ENCODE results near the gene SAYSD1.
"Not testable (repeated sequence)": the region's sequence is repeated elsewhere in the genome, so short reads cannot be mapped to it uniquely, and the experiment has no call there.

Gene SAYSD1

DNA sequence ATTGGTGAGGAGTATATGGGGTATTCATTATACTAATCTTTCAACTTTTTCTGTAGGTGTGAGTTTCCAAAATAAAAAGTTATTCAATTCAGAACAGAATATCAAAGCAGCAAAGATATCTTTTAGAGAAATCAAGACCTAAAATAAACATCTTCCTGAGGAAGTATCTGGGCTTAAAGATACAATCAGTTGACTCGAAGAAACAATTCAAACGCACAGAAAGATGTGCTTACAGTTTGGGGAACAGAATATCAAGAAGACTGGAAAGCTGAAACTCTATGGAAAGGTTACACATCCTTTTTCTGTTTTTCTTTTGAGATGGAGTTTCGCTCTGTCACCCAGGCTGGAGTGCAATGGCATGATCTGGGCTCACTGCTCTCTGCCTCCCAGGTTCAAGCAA lies 36.2 kb upstream of the SAYSD1 start:
- CTCF ChIA-PET = interaction anchor here (0.7 kb wide), 1 partner anchor 279 kb away, joined by 5 read pairs; no protein-coding TSS in a partner anchor

DNA sequence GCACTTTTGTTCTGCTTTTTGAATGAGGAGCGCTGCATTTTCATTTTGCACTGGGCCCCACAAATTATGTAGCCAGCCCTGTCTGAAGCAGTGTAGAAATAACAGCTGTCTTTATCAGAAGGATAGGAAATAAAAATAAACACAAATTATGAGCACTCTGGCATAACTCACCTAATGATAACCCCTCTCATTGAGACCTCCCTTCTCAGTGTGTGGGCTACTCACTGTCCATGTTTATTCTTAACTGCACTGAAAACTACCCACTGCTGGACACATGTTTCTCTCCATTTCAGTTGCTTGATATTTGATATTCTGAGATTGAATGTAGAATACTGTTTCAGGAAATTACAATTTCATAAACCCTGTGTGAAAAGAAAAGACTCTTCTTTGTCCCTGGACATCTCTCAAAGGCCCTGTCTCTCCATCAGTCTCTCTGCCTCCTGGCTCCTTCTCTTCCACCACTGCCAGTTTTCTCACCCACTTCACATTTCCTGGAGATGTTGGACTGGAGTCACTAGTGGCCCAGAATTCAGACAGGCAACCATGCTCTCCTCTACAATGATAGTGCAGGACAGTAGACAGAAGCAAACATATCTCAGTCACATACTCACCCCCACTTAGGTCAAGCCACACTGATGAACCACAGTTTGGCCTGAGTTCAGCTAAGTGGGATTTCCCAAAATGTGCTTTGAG lies 29.6 kb upstream of the SAYSD1 start:
- CTCF ChIA-PET = no interaction called here
- DNase-seq (ENCODE audit: low spot score) = no peak
- TF ChIP-seq, protein P1, sequence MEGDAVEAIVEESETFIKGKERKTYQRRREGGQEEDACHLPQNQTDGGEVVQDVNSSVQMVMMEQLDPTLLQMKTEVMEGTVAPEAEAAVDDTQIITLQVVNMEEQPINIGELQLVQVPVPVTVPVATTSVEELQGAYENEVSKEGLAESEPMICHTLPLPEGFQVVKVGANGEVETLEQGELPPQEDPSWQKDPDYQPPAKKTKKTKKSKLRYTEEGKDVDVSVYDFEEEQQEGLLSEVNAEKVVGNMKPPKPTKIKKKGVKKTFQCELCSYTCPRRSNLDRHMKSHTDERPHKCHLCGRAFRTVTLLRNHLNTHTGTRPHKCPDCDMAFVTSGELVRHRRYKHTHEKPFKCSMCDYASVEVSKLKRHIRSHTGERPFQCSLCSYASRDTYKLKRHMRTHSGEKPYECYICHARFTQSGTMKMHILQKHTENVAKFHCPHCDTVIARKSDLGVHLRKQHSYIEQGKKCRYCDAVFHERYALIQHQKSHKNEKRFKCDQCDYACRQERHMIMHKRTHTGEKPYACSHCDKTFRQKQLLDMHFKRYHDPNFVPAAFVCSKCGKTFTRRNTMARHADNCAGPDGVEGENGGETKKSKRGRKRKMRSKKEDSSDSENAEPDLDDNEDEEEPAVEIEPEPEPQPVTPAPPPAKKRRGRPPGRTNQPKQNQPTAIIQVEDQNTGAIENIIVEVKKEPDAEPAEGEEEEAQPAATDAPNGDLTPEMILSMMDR (conservative IDR thresholded peaks at IDR 0.05; ENCODE audit: low read depth) = no peak
- POLR2A ChIA-PET (ENCODE audit: low non-redundant PET) = no interaction called here
- no peak overlapping the region for H3K27ac ChIP-seq

More for the DNA sequence above, 36.2 kb upstream of the SAYSD1 start:
- POLR2A ChIA-PET (ENCODE audit: low non-redundant PET) = no interaction called here
- TF ChIP-seq, protein P1 (conservative IDR thresholded peaks at IDR 0.05; ENCODE audit: low read depth) = no peak
- no peak overlapping the region for H3K27ac ChIP-seq
- DNase-seq (ENCODE audit: low spot score) = no peak

DNA sequence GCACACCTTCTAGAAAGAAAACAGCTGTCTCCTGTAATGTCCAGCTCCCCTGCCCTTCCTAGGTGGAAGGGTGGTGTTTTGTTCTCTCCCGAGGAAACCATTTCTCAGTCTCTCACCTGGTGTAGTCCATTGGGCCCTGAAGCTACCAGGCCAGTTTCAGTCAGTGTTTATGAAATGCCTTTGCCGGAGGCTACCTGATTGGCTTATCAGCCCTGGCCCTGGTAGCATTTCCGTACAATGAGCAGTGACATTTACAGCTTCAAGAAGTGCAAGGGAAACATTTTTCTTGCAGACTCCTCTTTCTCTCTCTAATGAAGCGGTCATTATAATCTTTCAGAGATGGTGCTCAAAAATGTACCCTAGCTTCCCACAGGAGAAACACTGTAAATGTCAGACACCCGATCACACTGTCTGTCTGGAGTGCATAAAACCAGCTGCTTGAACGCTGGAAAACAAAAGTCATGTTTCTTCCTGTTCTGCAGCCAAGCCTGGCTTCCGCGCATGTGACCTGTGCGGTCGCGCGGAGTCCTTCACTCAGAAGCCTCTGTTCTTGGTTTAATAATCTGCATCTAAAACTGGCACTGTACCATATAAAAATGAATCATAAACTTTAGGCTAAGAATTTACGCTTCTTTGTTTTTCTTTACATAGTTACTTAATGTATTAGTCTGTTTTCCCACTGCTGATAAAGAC lies 28.4 kb upstream of the SAYSD1 start:
- POLR2A ChIA-PET (ENCODE audit: low non-redundant PET) = no interaction called here
- TF ChIP-seq, protein P1 (conservative IDR thresholded peaks at IDR 0.05; ENCODE audit: low read depth) = no peak
- no peak overlapping the region for H3K27ac ChIP-seq
- DNase-seq (ENCODE audit: low spot score) = no peak
- CTCF ChIA-PET = interaction anchor here (0.5 to 0.6 kb wide), 2 partner anchors 191 to 210 kb away, joined by 3 to 9 read pairs; no protein-coding TSS in a partner anchor

GRCh38 chr6:39140556-39141167 lies 25.7 kb upstream of the SAYSD1 start:
- TF ChIP-seq, protein P1 (conservative IDR thresholded peaks at IDR 0.05; ENCODE audit: low read depth) = no peak
- no peak for DNase-seq (ENCODE audit: low spot score)
- ChIA-PET CTCF (no interaction called here), POLR2A (ENCODE audit: low non-redundant PET) (no interaction called here)
- H3K27ac ChIP-seq = no peak overlapping the region

- TF ChIP-seq, protein P1 (conservative IDR thresholded peaks at IDR 0.05; ENCODE audit: low read depth) = no peak
- peak; percentile 38 for DNase-seq (ENCODE audit: low spot score)
- POLR2A ChIA-PET (ENCODE audit: low non-redundant PET) = no interaction called here
- no peak overlapping the region for H3K27ac ChIP-seq
- CTCF ChIA-PET = interaction anchor here (0.5 to 1.0 kb wide), 3 partner anchors 92 to 1433 kb away, joined by 3 read pairs; no protein-coding TSS in a partner anchor
Measured at GRCh38 chr6:39137245-39137644, 22.3 kb upstream of the SAYSD1 start.

DNA sequence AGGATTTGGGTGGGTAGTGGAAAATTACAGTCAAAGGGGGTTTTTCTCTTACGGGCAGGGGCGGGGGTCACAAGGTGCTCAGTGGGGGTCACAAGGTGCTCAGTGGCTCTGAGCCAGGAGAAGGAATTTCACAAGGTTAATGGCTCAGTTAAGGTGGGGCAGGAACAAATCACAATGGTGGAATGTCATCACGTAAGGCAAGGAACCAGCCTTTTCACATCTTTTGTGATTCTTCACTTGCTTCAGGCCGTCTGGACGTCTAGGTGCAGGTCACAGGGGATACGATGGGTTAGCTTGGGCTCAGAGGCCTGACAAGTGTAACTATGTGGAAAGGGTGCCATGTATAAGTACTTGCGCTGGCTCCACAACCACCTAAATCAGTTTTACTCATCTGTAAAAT lies 21.2 kb upstream of the SAYSD1 start:
- POLR2A ChIA-PET (ENCODE audit: low non-redundant PET); DNase-seq (ENCODE audit: low spot score); H3K27ac ChIP-seq: not testable (repeated sequence)
- CTCF ChIA-PET = interaction anchor here (0.6 kb wide), 1 partner anchor 24 kb away, joined by 4 read pairs; no protein-coding TSS in a partner anchor

DNA sequence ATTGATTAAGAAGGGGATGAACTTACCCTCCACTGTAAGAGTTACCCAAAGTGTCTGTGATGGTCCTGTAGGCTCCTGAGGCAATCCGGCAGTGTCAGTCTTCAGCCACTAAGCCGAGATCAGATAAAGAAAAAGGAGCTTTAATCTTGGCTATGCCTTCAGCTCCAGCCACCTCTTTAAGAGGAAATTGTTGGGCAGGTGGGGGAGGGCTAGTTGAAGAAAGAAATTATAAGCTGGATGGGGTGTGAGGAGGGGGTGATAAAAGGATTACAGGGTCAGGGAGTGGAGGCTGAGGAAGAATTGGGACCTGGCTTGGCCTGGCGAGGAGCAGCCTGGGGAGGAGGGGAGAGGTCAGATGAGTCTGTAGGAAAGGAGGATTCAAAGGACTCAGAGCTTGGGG lies 19.8 kb upstream of the SAYSD1 start:
- H3K27ac ChIP-seq; POLR2A ChIA-PET (ENCODE audit: low non-redundant PET); CTCF ChIA-PET; DNase-seq (ENCODE audit: low spot score): not testable (repeated sequence)

All from RWPE1 (cell line).